Adrenal gland (tissue), 12 donors: ENCODE measurements around the gene LRRC25. TPM values are rescaled to one million over a fixed set of nuclear protein-coding genes. Genes with fewer than 3 reads are reported as not detected.

Experiments used
- DNase-seq, 7 donors: peaks; one replicate each; pipeline ENCODE4 v3.0.0-alpha.2; 2019 to 2020
- H3K27ac ChIP-seq, 5 donors: fragments of 200-600 bp; sonication (generic) in 4 of 5; 1 replicate in 3 of 5; 2 replicates in 2 of 5; pipeline versions ENCODE4 v1.5.1 to v1.8.0; 2016 to 2020; ENCODE audit warnings: mild to moderate bottlenecking in 1 of 5
- H3K27me3 ChIP-seq: fragments of 200-600 bp; 2 replicates; pipeline ENCODE4 v1.8.0; 2021
- H3K36me3 ChIP-seq, 2 donors: fragments of 200-600 bp; replicated peaks in 1 of 2; 1 replicate in 1 of 2; 2 replicates in 1 of 2; pipeline versions ENCODE4 v1.5.1 to v1.8.0; 2018 to 2022
- H3K4me1 ChIP-seq, 2 donors: fragments of 200-600 bp; replicated peaks in 1 of 2; 1 replicate in 1 of 2; 2 replicates in 1 of 2; pipeline versions ENCODE4 v1.5.1 to v1.8.0; 2018 to 2021
- H3K4me3 ChIP-seq, 4 donors: fragments of 200-600 bp; sonication (generic) in 3 of 4; one replicate each; pipeline ENCODE4 v1.5.1; 2016 to 2018
- H3K9me3 ChIP-seq, 3 donors: fragments of 200-600 bp; sonication (generic) in 1 of 3; replicated peaks in 1 of 3; 1 replicate in 2 of 3; 2 replicates in 1 of 3; pipeline versions ENCODE4 v1.5.1 to v1.8.0; 2016 to 2021
- POLR2A ChIP-seq, 2 donors: fragments of 450-650 bp; IDR thresholded peaks; one replicate each; pipeline ENCODE4 v1.6.1; 2017; ENCODE audit warnings: antibody characterized with exemption in 2 of 2, mild to moderate bottlenecking in 2 of 2, moderate library complexity in 1 of 2
- WGBS, 4 donors: extraction: QIAGEN DNeasy Blood & Tissue Kit in 2 of 4; methylation state at CpG; one replicate each; pipeline versions ENCODE4 v1.1.5 to v1.1.7; 2013 to 2017; 5-methylcytosine and 5-hydroxymethylcytosine counted together
- intact Hi-C, 2 donors: fragments of 100-400 bp; cut with DNase I; formaldehyde crosslinking; loops; one replicate each; pipeline versions ENCODE4 v1.14.1 to v1.15.0; 2022 to 2023
- polyA plus RNA-seq, 3 donors: library from polyadenylated mRNA; stranded (reverse); fragments of 200-250 nt in 2 of 3; fragments of 350-450 nt in 1 of 3; fragmentation: Illumina TruSeq in 1 of 3; extraction: RNeasy Lipid Tissue Mini Kit (QIAGEN cat#74804) in 1 of 3; gene quantifications; one replicate each; pipeline ENCODE4 v1.2.3, GENCODE V29; 2013 to 2014
- total RNA-seq, 9 donors: library from RNA; depleted of rRNA in 4 of 9; stranded (reverse); fragments of >200 nt in 4 of 9; fragments of 120-200 nt in 1 of 9; fragmentation: NEBNext Ultra II Directional in 1 of 9; extraction: Animal tissue kit (Norgen Biotek cat#: 25700) in 1 of 9; gene quantifications; one replicate each; pipeline versions ENCODE4 v1.1.0 to v1.2.4, GENCODE V29; 2013 to 2023
- TF ChIP-seq, protein P1 (sequence below), 6 experiments: fragments of 450-650 bp in 4 of 6; fragments of 200-600 bp in 2 of 6; sonication (generic) in 1 of 6; IDR thresholded peaks; 1 replicate in 5 of 6; 2 replicates in 1 of 6; pipeline versions ENCODE4 v1.5.1 to v1.8.0; 2016 to 2021; ENCODE audit warnings: antibody characterized with exemption in 6 of 6, mild to moderate bottlenecking in 2 of 6, moderate library complexity in 1 of 6
- donor health status: healthy with polysubstance abuse.
- donor health status: Bipolar disorder and iron deficiency.
- donor health status: DM: yes; HTN: yes; CAD: no.
- donor health status: DM: no; HTN: no; CAD: no.
- donor health status: DM: no; HTN: no; CAD: no.
- donor health status: DM: yes; HTN: yes; CAD: no.

Gene LRRC25
- total and polyA plus RNA-seq, 12 donors: 1.5 to 38.2 (median 17.0) TPM

DNA sequence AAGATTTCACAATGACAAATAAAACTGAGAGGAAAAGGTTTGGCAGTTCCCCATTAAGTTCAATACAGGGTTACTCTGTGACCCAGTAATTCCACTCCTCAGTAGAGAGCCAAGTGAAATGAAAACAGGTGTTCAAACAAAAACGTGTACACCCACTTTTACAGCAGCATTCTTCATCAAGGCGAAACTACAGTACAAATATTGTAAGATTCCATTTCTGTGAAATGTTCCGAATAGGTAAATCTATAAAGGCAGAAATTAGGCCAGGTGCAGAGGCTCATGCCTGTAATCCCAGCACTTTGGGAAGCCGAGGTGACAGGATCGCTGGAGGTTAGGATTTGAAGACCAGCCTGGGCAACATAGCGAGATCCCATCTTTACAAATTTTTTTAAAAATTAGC lies 20.4 kb downstream of the LRRC25 start:
- 85 to 88% (median 87%) methylated on average over 6 of the region's 6 CpGs for WGBS, 4 donors
- no peaks in the 10 kb centered on the region for H3K36me3 ChIP-seq
- H3K4me3 ChIP-seq: no peak overlapping the region
- H3K9me3 ChIP-seq: no peaks in the 10 kb centered on the region
- H3K27ac ChIP-seq: no peak overlapping the region
- no peak for TF ChIP-seq POLR2A (IDR thresholded peaks at IDR 0.05)
- TF ChIP-seq, protein P1, sequence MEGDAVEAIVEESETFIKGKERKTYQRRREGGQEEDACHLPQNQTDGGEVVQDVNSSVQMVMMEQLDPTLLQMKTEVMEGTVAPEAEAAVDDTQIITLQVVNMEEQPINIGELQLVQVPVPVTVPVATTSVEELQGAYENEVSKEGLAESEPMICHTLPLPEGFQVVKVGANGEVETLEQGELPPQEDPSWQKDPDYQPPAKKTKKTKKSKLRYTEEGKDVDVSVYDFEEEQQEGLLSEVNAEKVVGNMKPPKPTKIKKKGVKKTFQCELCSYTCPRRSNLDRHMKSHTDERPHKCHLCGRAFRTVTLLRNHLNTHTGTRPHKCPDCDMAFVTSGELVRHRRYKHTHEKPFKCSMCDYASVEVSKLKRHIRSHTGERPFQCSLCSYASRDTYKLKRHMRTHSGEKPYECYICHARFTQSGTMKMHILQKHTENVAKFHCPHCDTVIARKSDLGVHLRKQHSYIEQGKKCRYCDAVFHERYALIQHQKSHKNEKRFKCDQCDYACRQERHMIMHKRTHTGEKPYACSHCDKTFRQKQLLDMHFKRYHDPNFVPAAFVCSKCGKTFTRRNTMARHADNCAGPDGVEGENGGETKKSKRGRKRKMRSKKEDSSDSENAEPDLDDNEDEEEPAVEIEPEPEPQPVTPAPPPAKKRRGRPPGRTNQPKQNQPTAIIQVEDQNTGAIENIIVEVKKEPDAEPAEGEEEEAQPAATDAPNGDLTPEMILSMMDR (IDR thresholded peaks at IDR 0.05): no peak
- peaks cover 25 to 39% of the 10 kb centered on the region in 2 donors for H3K4me1 ChIP-seq
- intact Hi-C loops: no loop called here
- no peak for DNase-seq
- H3K27me3 ChIP-seq: no peaks in the 10 kb centered on the region

DNA sequence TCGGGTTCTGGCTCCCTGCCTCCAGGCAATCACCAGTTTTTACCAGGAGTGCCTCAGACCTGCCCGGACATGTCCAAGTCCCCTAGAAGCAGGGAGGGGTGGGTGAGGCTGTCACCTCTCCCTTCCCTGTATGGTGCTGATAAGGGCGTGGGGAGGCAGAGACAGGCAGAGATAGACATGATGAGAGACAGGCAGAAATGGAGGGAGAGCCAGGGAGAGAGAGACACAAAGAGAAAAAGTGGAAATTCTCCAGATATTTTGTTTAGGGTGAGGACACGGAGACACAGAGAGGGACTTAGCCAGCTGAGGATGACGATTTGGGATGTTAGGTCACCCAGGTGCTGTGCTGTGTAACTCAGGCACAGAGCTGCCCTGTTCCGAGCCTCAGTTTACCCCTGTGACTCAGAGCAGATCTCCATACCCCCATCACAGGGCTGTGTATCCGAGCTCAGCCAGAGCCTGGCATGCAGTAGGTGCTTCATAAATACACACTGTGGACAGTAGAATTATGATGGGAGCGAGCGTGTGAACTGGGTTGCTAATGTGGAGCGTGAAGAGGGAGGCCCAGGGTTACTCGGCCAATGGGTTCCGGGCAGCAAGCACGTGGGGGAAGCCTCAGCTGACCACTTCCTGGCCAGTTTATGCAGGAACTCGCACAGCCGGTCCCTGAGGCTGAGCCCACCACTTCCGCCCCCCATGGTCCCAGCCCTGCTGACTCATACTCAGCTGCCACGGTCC lies 23.4 kb downstream of the LRRC25 start:
- Histone ChIP-seq H3K36me3 (no peaks in the 10 kb centered on the region), H3K27ac (peak overlapping the region; percentile 50 to 95 (median 88)), H3K27me3 (no peaks in the 10 kb centered on the region), H3K9me3 (no peaks in the 10 kb centered on the region), H3K4me1 (peaks cover 13 to 25% of the 10 kb centered on the region in 2 donors), H3K4me3 (no peak overlapping the region)
- intact Hi-C loops: no loop called here
- TF ChIP-seq POLR2A (IDR thresholded peaks at IDR 0.05): peak in 1 of 2 donors; percentile 34
- TF ChIP-seq, protein P1 (IDR thresholded peaks at IDR 0.05): no peak
- DNase-seq: peak; percentile 83 to 99 (median 97)
- 17 to 37% (median 19%) methylated on average over 7 to 17 of the region's 17 CpGs for WGBS, 4 donors

DNA sequence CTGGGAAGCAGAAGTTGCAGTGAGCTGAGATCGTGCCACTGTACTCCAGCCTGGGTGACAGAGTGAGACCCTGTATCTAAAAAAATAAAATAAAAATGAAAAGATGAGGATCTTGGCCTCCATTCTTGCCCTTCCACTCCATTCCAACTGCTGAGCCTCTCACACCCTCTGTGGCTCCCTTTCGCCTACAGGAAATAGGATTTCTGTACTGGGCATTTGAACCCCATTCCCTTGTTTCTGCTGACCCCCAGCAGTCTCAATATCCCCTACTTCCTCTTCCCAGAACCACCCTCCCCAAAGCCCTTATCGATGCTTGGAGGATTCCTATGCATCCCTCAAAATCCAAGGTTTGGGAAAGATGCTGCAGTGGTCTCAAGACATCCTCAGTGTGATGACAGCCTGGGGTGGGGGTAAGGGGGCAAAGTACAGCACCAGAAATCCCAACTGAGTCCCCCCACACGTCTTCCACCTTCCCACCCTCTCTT lies 24.0 kb downstream of the LRRC25 start:
- no peak for TF ChIP-seq POLR2A (IDR thresholded peaks at IDR 0.05)
- TF ChIP-seq, protein P1 (IDR thresholded peaks at IDR 0.05): no peak
- intact Hi-C loops: no loop called here
- H3K36me3 ChIP-seq: no peaks in the 10 kb centered on the region
- H3K4me1 ChIP-seq: peaks cover 13 to 25% of the 10 kb centered on the region in 2 donors
- H3K27ac ChIP-seq: peak overlapping the region; percentile 50 to 95 (median 88)
- H3K4me3 ChIP-seq: no peak overlapping the region
- no peaks in the 10 kb centered on the region for H3K27me3 ChIP-seq
- no peak for DNase-seq
- no peaks in the 10 kb centered on the region for H3K9me3 ChIP-seq
- 61 to 67% (median 65%) methylated on average over 4 of the region's 4 CpGs for WGBS, 4 donors

DNA sequence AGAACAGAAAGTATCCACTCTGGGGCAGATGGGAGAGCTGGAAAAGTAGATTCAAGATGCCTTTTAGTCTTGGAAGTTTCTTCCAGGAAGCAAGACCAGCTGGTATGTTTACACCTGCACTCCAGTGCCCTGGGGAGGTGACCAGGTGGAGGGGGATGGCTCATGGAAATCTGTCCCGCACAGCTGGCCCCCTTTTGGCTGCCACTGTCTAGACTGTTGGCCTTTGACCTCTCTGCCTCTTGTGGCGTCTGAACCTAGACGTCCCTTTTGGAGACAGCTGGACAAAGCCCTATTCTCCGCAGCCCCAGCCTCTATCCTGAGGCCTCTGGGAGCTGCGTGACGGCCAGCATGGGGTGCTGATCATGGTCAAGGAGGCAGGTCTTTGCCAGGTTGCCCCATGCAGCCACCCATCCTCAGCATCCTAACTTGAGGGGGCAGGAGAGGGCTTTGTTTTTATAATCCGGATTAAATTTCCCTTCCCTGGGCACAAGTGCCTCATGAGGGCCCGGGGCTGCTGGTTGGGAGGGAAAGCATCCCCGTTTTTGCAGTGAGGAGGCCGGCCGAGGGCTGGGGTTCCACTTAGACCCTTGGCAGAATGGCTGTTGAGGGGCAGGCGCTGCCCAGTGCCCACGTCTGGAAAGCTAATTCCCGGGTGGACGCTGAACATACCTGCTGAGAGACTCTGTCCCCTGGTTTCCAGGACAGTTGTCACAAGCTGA lies 28.8 kb downstream of the LRRC25 start:
- intact Hi-C loops: no loop called here
- WGBS, 4 donors: 73 to 89% (median 87%) methylated on average over 6 to 15 of the region's 15 CpGs
- H3K27me3 ChIP-seq: no peaks in the 10 kb centered on the region
- H3K9me3 ChIP-seq: no peaks in the 10 kb centered on the region
- peak overlapping the region in 1 of 5 donors; percentile 14 for H3K27ac ChIP-seq
- peaks cover 0 to 3% of the 10 kb centered on the region in 2 donors for H3K36me3 ChIP-seq
- no peak overlapping the region for H3K4me3 ChIP-seq
- DNase-seq: no peak
- peaks cover 19 to 22% of the 10 kb centered on the region in 2 donors for H3K4me1 ChIP-seq
- TF ChIP-seq, protein P1 (IDR thresholded peaks at IDR 0.05): no peak
- TF ChIP-seq POLR2A (IDR thresholded peaks at IDR 0.05): no peak
